ENCODE measurements around the gene OR8H3.

OR8H3 gene

GRCh38 chr11:56163804-56164203 lies 41.6 kb downstream of the OR8H3 start:
- ATAC-seq, result no peak
- TF ChIP-seq CREB5 (CRISPR knock-in tag; IDR thresholded peaks at IDR 0.05; ENCODE audit: low read depth) (no peak), TCF4 (CRISPR knock-in tag; IDR thresholded peaks at IDR 0.05; ENCODE audit: borderline replicate concordance) (no peak), GLIS3 (CRISPR knock-in tag; IDR thresholded peaks at IDR 0.05) (no peak), ZFP3 (CRISPR knock-in tag; IDR thresholded peaks at IDR 0.05) (no peak), ZNF8 (CRISPR knock-in tag; IDR thresholded peaks at IDR 0.05) (no peak), PPARA (CRISPR knock-in tag; IDR thresholded peaks at IDR 0.05; ENCODE audit: borderline replicate concordance) (no peak), ZFP30 (CRISPR knock-in tag; IDR thresholded peaks at IDR 0.05) (no peak), ESRRG (CRISPR knock-in tag; IDR thresholded peaks at IDR 0.05) (no peak), TSHZ2 (CRISPR knock-in tag; IDR thresholded peaks at IDR 0.05) (no peak), ZC3H10 (CRISPR knock-in tag; IDR thresholded peaks at IDR 0.05) (no peak), ISL1 (CRISPR knock-in tag; IDR thresholded peaks at IDR 0.05) (no peak), ZNF565 (CRISPR knock-in tag; conservative IDR thresholded peaks at IDR 0.05; ENCODE audit: low read depth) (no peak), RARB (CRISPR knock-in tag; IDR thresholded peaks at IDR 0.05) (no peak), CSDC2 (CRISPR knock-in tag; IDR thresholded peaks at IDR 0.05) (no peak), ARNTL (CRISPR knock-in tag; IDR thresholded peaks at IDR 0.05; ENCODE audit: borderline replicate concordance, low read depth) (no peak), POU6F1 (CRISPR knock-in tag; IDR thresholded peaks at IDR 0.05; ENCODE audit: borderline replicate concordance, low read depth) (no peak), BACH2 (CRISPR knock-in tag; IDR thresholded peaks at IDR 0.05; ENCODE audit: borderline replicate concordance) (no peak), SNAI2 (CRISPR knock-in tag; IDR thresholded peaks at IDR 0.05) (no peak), CSRNP3 (CRISPR knock-in tag; IDR thresholded peaks at IDR 0.05) (no peak)

- ATAC-seq, result no peak
These were observed 50.2 kb downstream of the OR8H3 start for GRCh38 chr11:56172256-56172830.

More at GRCh38 chr11:56172256-56172830, 50.2 kb downstream of the OR8H3 start:
- no peak for TF ChIP-seq ESRRG (CRISPR knock-in tag; IDR thresholded peaks at IDR 0.05)
- no peak for TF ChIP-seq ZNF565 (CRISPR knock-in tag; conservative IDR thresholded peaks at IDR 0.05; ENCODE audit: low read depth)
- TF ChIP-seq SNAI2 (CRISPR knock-in tag; IDR thresholded peaks at IDR 0.05), result no peak
- TF ChIP-seq TSHZ2 (CRISPR knock-in tag; IDR thresholded peaks at IDR 0.05), result no peak
- no peak for TF ChIP-seq OSR1 (CRISPR knock-in tag; IDR thresholded peaks at IDR 0.05)

Measured in SK-N-SH treated with all-trans-retinoic acid at 6 μM for 48 hours (cell line).